GM19023 (cell line): ENCODE results near the gene SPATA19.

ENCODE experiments used
- ATAC-seq: cut with Tn5 transposase; IDR thresholded peaks from one replicate; pipeline ENCODE4 v1.9.1; 2021; ENCODE audit warnings: mild to moderate bottlenecking, moderate library complexity; ENCODE audit not compliant: unreplicated experiment

SPATA19 gene

DNA sequence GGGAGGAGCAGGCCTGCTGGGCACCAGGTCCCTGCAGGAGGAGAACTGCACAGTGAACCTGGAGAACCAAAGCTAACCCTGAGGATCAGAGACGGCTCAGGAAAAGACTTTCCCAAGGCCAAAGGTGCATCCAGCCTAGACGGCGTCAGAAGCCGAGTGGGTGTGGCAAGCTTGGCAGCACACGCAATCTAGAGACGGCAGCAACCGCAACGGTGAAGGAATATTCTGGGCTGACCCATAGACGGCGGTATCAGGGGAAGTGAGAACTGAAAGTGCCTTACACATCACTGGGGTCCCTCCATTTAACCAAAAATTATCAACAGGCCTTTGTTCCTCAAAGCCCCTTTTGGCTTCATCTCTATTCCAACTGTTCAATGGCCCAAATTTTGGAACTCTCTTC, 26.2 kb downstream of the SPATA19 start:
- no peak for ATAC-seq

DNA sequence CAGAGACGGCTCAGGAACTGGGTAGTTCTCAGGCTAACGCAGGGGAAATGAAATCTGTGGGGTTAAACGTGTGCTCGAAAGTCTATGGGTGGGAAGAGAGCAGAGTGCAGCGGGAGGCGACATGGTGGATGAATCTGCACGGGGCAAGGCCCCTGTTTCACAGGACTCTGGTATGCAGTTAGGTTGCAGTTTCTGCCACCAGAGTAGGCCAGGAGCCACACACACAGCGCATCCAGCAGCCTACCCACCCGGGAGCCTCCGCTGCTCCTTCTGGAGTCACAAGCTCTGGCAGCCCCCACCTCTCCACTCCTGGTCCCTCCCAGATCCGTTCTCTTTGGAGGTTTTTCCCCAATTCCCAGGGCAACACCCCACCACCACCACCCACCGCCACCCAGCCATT, 27.0 kb downstream of the SPATA19 start:
- ATAC-seq, result no peak

DNA sequence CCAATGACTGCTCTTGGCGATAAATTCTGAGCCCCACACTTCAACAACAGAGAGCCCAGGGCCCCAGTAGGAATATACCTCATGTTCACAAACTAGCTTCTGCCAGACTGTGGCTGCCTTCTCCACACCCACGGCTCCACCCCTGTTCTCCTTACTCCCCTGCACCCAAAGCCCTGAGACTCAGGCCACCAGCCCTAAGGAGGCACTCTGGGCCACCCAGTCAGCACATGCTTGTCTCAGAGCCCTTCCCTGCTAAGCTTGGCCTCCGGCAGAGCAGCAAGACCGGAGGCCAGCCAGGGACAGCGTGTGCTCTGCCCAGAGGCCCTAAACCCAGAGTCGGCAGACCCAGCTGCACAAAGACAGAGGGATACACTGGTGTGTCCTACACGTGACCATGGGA, 27.9 kb downstream of the SPATA19 start:
- ATAC-seq, result no peak

DNA sequence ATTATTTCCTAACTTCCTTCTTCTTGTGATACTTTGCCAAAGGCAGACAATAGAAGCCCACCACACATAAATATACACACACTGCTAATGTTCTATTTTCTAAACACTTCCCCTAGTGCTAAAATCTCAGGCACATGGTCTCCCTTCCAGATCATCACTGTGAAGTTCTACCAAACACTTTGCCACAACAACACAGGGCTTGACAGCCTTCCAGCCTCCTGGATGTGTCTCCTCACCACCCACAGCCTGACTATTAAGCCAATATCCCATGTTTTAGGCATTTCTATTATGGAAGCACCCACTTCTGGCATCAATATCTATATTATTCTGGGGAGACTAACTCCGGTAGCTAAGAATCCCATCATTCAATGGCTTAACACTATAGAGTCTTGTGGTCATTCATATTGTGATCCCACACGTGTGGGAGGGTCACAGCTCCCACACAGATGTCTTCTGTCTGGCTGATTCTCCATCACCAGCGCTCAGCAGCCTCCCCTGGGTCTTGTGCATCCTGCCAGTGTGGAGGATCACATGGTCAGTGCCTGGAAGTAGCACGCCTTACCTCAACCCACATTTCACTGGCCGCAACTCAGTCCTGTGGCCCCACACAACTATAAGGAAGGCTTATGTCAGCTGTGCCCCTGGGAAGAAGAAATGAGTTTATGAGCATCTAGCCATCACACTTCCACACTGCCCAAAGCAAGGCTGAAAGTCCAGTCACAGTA, 29.0 kb downstream of the SPATA19 start:
- no peak for ATAC-seq

DNA sequence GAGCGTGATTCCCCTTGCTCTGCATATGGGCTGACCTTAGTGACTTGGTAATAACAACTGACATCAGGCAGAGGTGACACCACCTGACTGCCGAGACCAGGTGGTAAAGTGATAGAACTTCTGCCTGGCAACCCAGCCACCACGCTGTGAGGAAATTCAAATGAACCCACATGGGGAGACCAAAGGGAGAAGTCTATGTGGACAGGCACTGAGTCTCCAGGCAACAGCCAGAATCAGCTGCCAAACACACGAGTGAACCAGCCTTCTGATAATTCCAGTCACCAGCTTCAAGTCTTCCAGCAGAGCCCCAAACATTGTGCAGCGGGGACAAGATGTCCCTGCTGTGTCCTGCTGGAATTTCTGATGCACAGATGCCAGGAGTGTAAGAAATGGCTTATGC, 29.7 kb downstream of the SPATA19 start:
- ATAC-seq, result no peak

DNA sequence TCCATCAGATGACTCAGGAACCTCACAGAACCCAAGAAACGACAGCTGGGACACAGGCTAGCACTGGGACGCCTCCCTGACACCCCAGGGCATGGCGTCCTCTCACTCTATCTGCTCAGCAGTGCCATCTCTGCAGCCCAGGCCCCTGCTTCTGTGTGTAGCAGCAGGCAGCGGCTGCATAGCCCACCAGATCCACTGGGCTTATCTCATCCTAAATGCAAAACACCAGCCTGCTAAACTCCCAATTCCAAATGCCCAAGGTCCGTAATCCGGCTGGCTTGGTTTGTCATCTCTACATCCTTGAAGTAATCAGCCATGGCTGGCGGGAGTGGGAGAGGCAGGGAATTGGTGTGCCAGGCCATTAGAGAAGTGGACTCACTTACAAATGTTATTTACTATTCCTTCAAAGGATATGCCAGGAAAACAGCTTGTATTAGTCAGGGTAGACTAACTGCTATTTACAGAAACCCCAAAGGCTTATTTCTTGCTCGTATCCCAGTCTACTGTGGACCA, 30.7 kb downstream of the SPATA19 start:
- ATAC-seq, result no peak

DNA sequence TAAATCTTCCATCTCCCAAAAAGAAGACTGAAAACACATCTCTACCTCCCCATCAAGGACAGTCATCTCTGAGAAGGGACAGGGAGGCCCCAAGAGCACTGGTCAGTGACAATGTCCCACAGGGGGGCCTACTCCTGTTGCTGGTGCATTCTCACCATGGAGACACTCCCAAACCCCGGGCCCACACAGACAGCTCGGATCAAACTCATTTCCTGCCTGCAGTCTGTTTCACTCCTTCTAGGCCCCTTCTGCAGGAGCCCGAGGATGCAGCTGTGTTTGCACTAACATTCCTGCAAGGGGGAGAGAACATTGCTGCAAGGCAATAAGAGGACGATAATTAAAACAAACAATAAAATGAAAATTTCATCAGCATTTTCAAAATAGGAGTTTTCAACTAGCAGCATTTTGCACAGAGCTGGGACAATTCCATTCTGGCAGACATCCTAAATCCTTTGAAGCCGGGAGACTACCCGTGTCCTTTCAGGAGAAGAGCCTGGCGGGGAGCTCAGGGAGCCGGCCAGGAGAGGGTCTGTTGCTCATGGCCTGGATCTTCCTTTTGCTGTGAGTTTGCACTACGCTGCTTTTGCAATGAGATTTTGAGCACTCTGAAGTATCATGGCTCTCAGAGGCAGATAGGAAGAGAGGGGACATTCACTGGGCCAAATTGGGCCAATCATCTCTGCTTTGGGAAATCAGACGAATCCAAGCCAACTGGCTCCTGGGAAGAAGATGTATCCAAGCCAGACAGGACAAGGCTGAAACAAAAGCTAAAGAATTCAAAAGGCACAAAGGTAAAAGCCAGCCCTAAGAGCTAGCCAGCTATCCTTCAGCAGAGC, 33.2 kb downstream of the SPATA19 start:
- ATAC-seq, result no peak

DNA sequence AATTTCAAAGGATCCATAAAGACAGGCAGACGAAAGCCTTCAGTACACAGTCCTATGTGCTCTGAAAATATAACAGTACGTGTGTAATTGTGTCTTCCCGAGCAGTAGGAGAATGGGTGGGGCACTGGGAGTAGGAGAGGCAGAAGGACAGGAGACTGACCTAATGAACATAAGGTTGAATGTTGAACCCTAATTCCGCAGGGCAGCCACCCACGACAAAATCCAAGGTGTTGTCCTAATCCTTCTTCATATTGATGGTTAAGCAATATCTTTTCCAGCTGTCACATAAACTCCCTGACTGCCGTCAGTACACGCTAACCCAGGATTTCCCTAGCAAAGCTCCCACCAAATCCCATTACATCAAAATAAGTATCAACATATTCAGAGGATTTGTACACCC, 34.5 kb downstream of the SPATA19 start:
- ATAC-seq, result no peak

DNA sequence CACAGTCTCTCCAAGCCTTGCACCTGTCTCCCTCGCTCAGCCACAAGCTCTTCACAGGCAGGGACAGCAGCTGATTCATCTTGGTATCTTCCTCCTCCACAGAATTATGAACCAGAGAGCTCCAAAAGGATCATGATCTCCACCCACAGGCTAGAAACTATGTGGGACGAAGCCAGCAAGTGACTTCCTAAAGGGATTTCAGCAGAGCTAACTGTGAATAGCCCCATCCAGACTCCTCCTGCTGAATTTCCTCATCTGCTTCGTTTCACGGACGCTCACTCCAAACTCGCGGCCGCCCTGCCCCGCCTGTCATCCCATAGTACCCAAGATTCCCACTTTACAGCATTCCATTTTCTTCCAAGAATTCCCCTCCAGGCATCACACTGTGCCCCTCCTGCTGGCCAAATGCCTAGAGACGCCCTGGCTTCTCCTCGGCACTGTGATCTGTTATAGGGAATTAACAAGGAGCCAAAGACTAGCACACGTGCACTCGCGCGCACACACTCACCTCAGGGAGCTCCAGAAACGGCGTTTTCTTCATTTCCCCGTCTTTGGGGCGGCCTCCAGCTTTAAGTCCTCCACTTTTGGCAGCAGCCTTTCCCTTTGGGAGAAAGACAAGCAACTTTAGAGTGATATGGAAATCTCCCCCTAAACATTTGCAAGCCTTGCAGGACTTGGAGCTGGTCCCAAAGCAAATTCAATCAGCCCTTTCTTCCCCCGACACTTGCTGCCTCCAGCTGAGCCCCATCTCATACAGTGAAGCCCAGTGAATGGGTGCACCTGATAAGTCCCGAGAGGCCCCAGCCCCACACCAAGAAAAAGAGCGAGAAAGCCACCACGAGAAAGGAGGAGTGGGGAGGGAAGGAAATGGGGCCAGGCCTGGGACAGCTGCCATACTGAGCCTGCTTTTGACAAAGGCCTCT, 35.5 kb downstream of the SPATA19 start:
- ATAC-seq, result no peak

DNA sequence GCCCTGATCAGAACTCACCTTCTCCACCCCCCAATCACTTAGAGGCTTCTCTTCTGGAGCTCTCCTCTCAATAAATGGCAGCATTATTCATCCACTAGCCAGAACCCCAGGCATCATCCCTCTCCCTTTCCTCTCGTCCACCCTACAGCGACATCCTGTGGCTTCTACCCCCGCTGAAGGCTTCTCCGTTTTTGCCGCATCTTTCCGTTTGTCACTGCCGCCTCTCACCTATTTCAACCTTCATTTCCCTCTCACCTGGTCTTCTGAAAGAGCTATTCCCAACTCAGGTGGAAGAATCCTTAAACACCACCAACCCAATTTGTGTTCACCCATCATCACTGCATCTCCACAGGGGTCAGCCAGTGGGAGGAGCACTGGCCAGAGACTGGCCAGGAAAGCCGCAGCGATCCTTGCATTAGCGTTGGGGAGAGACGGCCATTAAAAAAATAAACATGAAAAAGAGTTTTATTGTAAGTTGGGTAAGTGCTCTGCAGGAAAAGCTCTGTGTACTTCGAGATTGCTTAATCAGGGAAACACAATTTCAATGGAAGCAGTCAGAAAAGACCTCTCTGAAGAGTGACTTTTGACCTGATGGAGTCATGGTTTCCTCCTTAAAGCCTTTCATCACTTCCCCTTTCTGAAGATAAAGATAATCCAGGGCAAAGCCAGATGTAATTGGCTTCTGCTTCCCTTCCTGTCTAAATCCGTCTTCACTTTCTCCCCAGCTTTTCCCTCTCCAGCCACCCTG, 36.7 kb downstream of the SPATA19 start:
- no peak for ATAC-seq

DNA sequence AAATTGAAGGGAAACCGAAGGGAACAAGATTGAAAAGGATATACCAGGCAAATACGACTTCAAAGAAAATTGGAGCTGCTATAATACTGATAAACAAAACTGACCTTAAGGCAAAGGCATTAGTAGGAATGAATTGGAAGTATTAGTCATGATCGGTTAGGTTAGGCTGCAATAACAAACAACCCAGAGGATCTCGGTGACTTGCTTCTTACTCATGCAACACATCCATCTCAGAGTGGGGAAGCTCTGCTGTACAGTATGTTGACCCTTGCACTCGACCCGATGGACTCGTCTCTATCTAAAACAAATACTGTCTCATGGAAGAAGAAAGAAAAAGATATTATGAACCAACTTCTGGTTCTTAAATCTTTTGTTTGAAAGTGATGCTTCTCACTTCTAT, 42.3 kb downstream of the SPATA19 start:
- no peak for ATAC-seq

DNA sequence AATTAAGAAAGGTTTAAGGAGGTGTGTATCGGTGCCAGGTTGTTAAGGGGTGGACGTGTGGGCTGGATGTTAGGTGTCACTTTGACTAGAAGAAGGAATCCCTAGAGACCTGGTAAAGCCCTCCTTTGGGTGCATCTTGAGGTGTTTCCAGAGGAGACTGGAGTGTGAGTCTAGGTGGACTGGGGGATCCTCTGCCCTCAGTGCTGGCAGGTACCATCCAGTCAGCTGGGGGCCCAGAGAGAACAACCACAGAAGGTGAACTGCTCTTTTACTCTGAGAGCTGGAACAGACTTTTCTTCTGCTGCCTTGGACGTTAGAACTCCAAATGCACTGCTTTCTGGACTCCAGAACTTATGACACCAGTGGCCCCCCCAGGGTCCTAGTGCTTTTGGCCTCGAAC, 44.0 kb downstream of the SPATA19 start:
- no peak for ATAC-seq

DNA sequence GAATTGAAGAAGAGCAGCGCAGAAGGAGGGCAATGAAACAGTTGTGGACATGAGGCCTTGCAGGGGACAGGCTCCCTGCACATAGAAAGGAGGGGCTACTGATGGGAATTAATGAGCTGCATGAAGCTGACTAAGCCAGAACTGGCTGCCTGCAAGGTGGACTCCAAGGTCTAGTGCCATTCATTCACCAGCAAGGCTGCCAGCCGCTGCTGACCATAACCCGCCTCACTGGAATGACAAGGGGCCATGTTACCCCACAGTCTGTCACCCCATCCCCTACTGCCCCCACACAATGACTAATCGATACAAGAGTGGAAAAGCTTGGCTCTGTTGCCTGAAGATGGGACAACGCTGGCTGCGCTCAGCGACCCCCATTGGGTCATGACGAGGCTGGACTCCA, 44.6 kb downstream of the SPATA19 start:
- no peak for ATAC-seq

DNA sequence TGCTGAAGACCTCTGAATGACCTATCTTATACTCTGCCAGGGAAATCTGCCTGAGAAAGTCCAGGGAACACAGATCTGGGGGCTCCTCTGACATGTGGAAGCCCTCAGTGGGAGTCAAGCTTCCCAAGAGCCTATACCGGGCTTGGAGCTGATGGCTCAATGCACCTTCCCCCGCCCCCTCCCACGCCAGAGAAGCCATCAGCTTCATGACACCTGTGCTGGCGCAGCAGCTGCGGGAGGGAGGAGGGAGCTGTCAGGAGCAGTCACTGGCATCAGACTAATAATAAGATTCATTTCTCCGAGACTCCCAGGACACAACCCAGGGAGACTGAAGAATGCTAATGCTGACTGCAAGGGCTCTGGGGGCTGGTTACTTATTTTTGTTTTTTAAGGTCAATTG, 47.8 kb downstream of the SPATA19 start:
- no peak for ATAC-seq

DNA sequence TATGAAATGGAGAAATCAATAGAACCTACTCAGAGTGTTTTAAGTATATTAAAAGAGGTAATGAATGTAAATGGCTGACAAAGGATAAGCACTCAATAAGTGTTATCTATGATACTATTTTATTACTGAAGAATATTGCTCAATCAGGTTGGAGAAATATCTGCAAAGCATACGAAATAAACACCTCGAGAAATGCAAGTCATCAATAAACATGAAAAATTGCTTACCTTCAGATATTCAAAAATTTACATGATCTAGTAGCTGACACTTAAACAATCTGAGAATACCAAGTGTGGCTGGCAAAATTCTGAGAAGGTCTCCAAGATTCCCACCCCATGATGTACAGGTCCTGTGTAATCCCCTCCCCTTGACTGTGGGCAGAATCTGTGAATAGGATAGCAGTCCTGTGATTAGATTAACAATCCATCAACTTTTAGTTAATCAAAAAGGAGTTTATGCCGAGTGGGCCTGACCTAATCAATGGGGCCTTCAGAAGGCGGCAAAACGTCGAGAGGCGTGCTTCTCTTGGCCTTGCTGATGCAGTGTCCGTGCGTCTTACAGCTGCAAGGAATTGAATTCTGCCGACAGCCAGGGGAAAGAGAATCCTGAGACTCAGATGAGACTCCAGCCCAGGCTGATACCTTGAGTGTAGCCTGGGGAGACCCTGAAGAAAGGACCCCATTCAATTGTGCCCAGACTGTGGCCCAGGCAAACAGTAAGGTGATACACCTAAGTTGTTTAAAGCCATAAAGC, 49.1 kb downstream of the SPATA19 start:
- no peak for ATAC-seq

DNA sequence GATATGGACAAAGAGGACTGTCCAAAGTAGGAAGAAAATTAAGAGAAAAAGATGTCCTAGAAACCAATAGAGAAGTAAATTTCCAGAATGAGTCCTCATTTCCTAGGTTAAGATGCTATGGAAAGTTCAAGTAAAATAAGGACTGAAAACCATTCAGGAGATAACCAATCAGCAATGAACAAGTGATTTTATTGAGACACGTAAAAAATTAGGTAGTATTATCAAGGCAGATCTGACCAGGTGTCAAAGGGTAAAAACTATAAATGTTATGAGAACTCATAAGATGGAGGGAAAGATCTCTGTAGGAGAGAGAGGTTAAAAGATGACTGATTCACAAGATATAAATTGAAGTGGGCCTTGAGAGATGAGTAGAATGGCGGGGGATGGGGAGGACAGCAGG, 50.2 kb downstream of the SPATA19 start:
- no peak for ATAC-seq

DNA sequence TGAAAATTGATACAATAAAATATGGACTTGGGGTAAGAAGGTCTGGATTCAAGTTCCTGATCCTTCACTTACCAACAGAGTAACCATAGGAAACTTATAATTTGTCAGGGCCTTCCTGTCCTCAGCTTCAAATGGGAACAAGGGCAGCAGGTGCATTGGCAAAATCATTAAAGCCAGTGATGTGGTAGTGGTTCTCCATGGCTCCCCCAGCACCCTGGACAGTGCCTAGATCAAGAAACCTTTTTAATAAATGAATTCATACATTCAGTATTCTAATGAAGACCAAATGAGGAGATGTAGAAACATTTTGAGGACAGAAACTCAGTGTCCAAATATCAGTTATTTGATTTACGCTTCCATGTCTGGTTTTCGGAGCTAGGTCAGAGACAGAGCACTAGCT, 51.1 kb downstream of the SPATA19 start:
- ATAC-seq, result no peak

DNA sequence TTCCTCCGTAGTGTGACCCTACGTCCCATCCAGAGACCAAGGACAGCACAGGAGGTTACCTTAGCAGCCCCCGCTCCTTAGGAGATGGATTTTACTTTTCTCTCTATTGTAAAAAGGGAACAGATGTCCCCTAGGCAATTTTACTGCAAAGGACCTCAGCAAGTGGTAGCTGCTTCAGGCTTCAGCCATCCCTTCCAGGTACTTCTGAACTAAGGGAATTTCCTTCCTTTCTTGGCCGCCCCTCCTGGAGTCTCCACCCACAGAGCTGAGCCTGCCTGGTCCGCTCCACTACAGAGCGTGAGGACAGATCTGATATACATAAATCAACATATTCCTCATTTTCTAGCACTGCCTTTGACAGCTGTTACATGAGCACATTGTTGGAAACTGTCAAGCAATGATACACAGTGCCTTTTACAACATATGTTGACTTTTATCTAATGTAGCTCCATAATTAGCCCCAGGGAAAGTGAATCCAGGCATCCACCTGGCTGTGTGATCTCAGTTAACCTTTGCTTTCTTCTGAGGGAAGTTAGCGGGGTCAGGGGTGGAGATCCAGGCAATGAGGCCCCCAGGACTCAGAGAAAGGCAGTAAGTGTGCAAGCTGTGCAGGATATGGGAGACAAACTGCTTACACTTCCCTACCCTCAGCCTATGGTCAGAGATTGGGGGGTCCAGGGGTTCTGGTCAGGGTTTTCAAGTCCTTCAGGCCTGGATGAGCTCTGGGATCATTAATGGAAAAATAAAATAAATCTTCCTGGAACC, 51.9 kb downstream of the SPATA19 start:
- no peak for ATAC-seq

DNA sequence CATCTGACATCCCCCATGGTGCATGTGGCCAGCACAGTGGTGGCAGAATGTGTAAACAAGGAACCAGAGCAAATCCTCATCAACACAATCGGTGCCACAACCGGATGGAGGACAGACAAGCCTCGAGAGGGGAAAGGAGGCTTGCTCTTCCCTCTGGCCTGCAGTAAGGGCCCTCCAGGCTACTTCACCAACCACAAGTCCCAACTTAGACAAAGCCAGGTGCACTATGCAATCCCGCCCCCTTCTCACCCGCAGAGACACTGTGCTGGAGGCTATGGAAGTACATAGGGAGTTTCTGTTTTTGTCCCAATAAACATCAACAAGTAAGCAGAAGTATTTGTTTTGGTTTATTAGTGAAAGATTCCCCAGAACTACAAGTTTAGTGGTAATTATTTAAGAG, 54.3 kb downstream of the SPATA19 start:
- ATAC-seq, result no peak
